HepG2 (cell line): ENCODE data around the gene GYS1. TPM values are rescaled to one million over a fixed set of nuclear protein-coding genes. Genes with fewer than 3 reads are reported as not detected.

ENCODE experiments used
- ATRX ChIP-seq: sonication (generic); formaldehyde crosslinking; IDR thresholded peaks from 2 replicates; pipeline ENCODE4 v1.4.0; 2020; ENCODE audit warnings: missing genetic modification reagents, borderline replicate concordance
- BRD4 ChIP-seq: sonication (generic); formaldehyde crosslinking; IDR thresholded peaks from 2 replicates; pipeline ENCODE4 v1.4.0; 2020; ENCODE audit warnings: missing genetic modification reagents
- CEBPB ChIP-seq: IDR thresholded peaks from 2 replicates; pipeline ENCODE4 v1.6.1; 2011; ENCODE audit warnings: low read depth, low read length, improper control_type of control experiment, borderline replicate concordance
- GPN1 ChIP-seq: sonication (generic); formaldehyde crosslinking; IDR thresholded peaks from 2 replicates; pipeline ENCODE4 v1.5.1; 2020; ENCODE audit warnings: missing genetic modification reagents, borderline replicate concordance
- HCFC1 ChIP-seq: fragments of 150-350 bp; IDR thresholded peaks from 2 replicates; pipeline ENCODE4 v1.6.1; 2014; ENCODE audit warnings: low read depth, low read length
- IKZF1 ChIP-seq: fragments of 450-650 bp; IDR thresholded peaks from 2 replicates; pipeline ENCODE4 v1.7.1; 2016
- ISL2 ChIP-seq: sonication (generic); formaldehyde crosslinking; IDR thresholded peaks from 2 replicates; pipeline ENCODE4 v1.5.0; 2020; ENCODE audit warnings: missing genetic modification reagents
- JUND ChIP-seq: sonication (generic); formaldehyde crosslinking; IDR thresholded peaks from 2 replicates; pipeline ENCODE4 v1.8.0; 2022; ENCODE audit warnings: mild to moderate bottlenecking, missing genetic modification reagents
- KDM5B ChIP-seq: sonication (generic); formaldehyde crosslinking; IDR thresholded peaks from 2 replicates; pipeline ENCODE4 v1.4.0; 2020; ENCODE audit warnings: missing genetic modification reagents, mild to moderate bottlenecking, borderline replicate concordance
- PCBP1 ChIP-seq: fragments of 200-400 bp; formaldehyde crosslinking; IDR thresholded peaks from 2 replicates; pipeline ENCODE4 v1.6.1; 2017; ENCODE audit warnings: mild to moderate bottlenecking, low read depth, low read length, borderline replicate concordance
- RAD51 ChIP-seq: fragments of 450-650 bp; IDR thresholded peaks from 2 replicates; pipeline ENCODE4 v1.6.1; 2016; ENCODE audit warnings: borderline replicate concordance
- RFXANK ChIP-seq: IDR thresholded peaks from 2 replicates; pipeline ENCODE4 v1.6.1; 2016
- SMAD1 ChIP-seq: sonication (generic); formaldehyde crosslinking; IDR thresholded peaks from 2 replicates; pipeline ENCODE4 v1.4.0; 2020; ENCODE audit warnings: missing genetic modification reagents, low read depth, mild to moderate bottlenecking, borderline replicate concordance
- ZGPAT ChIP-seq: IDR thresholded peaks from 2 replicates; pipeline ENCODE4 v1.6.1; 2016; ENCODE audit warnings: mild to moderate bottlenecking
- ZNF143 ChIP-seq: sonication (generic); formaldehyde crosslinking; IDR thresholded peaks from 2 replicates; pipeline ENCODE4 v1.4.0; 2020; ENCODE audit warnings: missing genetic modification reagents
- ZNF264 ChIP-seq: sonication (generic); formaldehyde crosslinking; IDR thresholded peaks from 2 replicates; pipeline ENCODE4 v1.4.0; 2020; ENCODE audit warnings: missing genetic modification reagents
- ZNF333 ChIP-seq: sonication (generic); formaldehyde crosslinking; IDR thresholded peaks from 2 replicates; pipeline ENCODE4 v1.4.0; 2020; ENCODE audit warnings: mild to moderate bottlenecking, missing genetic modification reagents, borderline replicate concordance
- ZNF407 ChIP-seq: sonication (generic); formaldehyde crosslinking; IDR thresholded peaks from one replicate; pipeline ENCODE4 v1.5.1; 2020; ENCODE audit warnings: mild to moderate bottlenecking, missing genetic modification reagents; ENCODE audit errors: not compliant biosample characterization
- ZNF546 ChIP-seq: sonication (generic); formaldehyde crosslinking; conservative IDR thresholded peaks from 2 replicates; pipeline ENCODE4 v1.8.1; 2023; ENCODE audit warnings: mild to moderate bottlenecking, missing genetic modification reagents
- ZNF772 ChIP-seq: sonication (generic); formaldehyde crosslinking; IDR thresholded peaks from 2 replicates; pipeline ENCODE4 v1.5.0; 2020; ENCODE audit warnings: mild to moderate bottlenecking, missing genetic modification reagents
- polyA plus RNA-seq, 8 experiments: library from polyadenylated mRNA; depleted of rRNA in 3 of 8; stranded (reverse) in 7 of 8; unstranded in 1 of 8; fragments of >200 nt; fragmentation: Illumina TruSeq in 4 of 8; extraction: Trizol in 4 of 8; gene quantifications; 2 replicates each; pipeline versions ENCODE4 v1.2.1 to v1.2.3, GENCODE V29; 2011 to 2016; ENCODE audit warnings: low read depth in 4 of 8, missing spikeins in 1 of 8, mixed read lengths in 1 of 8; ENCODE audit not compliant: insufficient read depth in 1 of 8
- total RNA-seq, 5 experiments: library from RNA; depleted of rRNA; stranded (reverse); fragments of >200 nt; fragmentation: Illumina TruSeq; extraction: Trizol; gene quantifications; 2 replicates each; pipeline ENCODE4 v1.2.3, GENCODE V29; 2016; ENCODE audit warnings: low read depth in 1 of 5
- TF ChIP-seq, protein P1 (sequence below): sonication (generic); formaldehyde crosslinking; IDR thresholded peaks from 2 replicates; pipeline ENCODE4 v1.8.1; 2022; ENCODE audit warnings: mild to moderate bottlenecking, missing genetic modification reagents

Gene GYS1
- total and polyA plus RNA-seq, 2 of the 13 experiments (the other 11 are each of a cell fraction or from before 2014, with no cell fraction given): 18.4 to 42.1 TPM

DNA sequence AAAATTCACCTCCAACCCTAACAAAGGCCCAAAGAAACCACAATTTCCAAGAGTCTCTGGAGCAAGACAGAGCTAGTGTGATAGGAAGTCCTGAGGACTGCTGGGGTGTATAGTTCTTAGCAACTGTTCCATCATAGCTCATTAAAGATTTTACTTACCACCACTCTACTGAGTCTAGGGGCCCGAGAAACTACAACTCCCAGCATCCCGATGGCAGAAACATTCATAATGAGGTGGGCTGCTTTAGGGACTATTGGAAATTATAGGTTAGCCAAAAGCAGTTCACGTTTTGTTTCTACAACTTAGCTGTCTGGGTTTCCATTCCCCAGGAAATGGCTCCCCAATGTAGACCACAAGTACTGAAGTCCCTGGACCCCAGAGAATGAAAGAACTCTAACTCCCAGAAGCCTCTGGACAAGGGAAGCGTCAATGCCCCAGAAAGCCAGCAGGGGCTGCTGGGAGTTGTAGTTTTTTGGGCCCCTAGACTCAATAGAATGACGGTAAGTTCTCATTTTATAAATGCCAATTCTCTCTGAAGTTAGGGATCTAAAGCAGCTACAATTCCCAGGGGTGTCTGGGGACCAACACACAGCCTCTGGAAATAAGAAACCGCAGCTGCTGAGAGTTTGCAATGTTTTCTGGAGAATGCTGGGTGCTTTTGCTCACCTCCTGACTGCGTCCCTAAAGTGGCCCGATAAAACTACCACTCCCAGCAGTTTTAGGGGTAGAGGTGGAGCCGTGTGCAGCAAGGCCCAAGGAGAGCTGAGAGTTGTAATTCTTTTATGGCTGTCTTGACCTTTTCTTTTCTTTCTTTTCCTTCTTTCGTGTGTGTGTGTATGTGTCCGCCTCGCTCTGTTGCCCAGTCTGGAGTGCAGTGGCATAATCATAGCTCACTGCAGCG, 16.9 kb downstream of the GYS1 start (continued):
- TF ChIP-seq GPN1 (CRISPR knock-in tag): no peak
- TF ChIP-seq CEBPB: no peak
- no peak for TF ChIP-seq ZNF407 (CRISPR knock-in tag)
- TF ChIP-seq ZGPAT (CRISPR knock-in tag): no peak
- TF ChIP-seq HCFC1: peak; percentile 70
- TF ChIP-seq SMAD1 (CRISPR knock-in tag): no peak
- TF ChIP-seq ATRX (CRISPR knock-in tag): no peak
- TF ChIP-seq, protein P1, sequence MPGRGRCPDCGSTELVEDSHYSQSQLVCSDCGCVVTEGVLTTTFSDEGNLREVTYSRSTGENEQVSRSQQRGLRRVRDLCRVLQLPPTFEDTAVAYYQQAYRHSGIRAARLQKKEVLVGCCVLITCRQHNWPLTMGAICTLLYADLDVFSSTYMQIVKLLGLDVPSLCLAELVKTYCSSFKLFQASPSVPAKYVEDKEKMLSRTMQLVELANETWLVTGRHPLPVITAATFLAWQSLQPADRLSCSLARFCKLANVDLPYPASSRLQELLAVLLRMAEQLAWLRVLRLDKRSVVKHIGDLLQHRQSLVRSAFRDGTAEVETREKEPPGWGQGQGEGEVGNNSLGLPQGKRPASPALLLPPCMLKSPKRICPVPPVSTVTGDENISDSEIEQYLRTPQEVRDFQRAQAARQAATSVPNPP (CRISPR knock-in tag): no peak
- no peak for TF ChIP-seq KDM5B (CRISPR knock-in tag)
- no peak for TF ChIP-seq BRD4
- TF ChIP-seq ZNF772 (CRISPR knock-in tag): no peak
- TF ChIP-seq ISL2 (CRISPR knock-in tag): no peak
- no peak for TF ChIP-seq PCBP1
- TF ChIP-seq RAD51: no peak
- TF ChIP-seq RFXANK (CRISPR knock-in tag): no peak
- no peak for TF ChIP-seq ZNF546 (CRISPR knock-in tag)
- TF ChIP-seq ZNF143: peak; percentile 91
- TF ChIP-seq ZNF333: no peak
- TF ChIP-seq JUND: no peak
- no peak for TF ChIP-seq IKZF1
- no peak for TF ChIP-seq ZNF264 (CRISPR knock-in tag)
